ENCODE measurements around the gene TMEM132D.

The TMEM132D gene

DNA sequence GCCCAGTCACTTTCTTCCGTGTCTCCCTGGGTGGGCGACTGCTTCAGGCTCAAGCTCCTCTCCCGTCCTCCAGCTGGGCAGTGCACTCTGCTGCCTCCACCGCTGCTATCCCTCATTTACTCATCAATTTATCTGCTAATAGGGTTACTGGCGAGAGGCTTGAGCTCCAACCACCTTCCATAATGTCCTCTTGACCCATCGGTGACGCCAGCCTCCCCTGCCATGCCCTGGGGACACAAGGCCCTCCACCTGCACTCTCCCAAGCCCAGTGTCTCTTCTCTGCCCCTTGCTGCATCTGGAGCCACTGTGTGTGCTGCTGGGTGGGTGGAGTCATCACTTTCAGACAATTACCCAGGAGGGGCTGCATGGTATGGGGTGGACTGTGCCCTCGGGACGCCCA is 78.5 kb downstream of the TMEM132D start:
- DNase-seq: no peak

DNA sequence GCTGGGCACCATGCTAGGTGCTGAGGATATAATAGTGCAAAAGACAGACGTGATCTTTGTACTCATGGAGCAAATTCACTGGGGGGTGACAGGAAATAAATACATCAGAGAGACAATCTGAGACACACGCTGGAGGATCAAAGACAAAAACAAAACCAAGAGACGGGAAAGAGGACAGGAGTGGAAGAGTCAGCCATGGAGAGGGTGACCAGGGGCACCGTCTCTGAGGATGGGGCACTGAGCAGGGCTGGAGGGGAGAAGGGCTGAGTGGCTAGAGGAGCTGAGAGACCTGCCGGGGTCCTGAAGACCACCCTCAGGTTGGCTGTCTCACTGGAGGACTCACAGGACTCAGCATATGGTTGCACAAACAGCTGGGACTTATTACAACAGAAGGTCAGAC is 81.9 kb downstream of the TMEM132D start:
- DNase-seq: no peak

DNA sequence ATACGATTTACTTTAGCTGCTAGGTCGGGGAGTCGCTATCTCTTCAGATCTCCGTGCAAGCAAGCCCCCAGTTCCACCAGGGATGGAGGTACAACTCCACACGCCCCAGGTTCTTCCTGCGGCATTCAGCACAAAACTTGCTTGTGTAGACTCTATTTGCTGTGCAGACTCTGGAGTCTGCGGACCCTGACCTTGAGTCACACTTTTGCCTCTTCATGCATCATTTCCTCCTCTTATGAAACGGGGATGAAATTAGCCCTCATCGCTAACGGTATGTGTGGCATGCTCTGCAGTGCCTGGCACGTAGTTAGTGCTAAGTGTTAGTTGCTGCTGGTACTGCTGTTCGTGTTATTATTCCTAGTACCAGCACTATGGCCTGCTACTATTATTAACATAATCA is 84.4 kb downstream of the TMEM132D start:
- DNase-seq: no peak

DNA sequence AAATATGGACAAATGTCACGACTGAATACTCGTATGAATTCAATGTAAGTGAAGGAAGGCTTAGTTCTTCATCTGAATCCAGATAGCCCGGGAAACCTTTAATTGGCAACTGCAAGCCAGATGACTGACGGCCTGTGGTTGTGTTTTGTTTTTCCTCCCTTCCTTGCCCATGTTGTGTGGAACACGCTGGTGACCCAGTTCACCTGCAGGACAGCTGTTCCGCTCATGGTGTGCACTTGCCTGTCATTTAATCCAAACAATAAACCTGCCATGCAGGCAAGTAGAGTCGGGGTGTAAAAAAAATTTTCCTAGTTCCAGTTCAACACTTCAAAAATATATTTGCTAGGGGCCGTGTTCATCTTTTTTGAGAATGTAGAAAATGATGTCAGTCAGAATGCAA is 88.0 kb downstream of the TMEM132D start:
- no peak for DNase-seq

DNA sequence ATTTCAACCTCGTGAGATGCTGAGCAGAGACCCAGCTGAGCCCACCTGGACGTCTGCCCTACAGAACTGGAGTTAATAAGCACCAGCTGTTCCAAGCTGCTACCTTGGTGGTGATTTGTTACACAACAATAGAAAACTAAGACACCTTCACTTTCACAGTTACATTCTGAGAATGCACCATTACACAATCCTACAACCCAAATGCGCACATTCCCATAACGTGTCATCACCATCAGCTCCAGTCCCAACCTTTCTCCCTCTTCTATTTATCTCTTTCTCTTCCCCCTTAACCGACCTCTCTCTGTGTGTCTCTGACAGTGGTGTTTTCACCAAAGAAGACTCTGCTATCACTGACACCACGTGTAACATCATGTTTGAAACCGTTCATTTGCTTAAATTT is 91.9 kb downstream of the TMEM132D start:
- DNase-seq: no peak

DNA sequence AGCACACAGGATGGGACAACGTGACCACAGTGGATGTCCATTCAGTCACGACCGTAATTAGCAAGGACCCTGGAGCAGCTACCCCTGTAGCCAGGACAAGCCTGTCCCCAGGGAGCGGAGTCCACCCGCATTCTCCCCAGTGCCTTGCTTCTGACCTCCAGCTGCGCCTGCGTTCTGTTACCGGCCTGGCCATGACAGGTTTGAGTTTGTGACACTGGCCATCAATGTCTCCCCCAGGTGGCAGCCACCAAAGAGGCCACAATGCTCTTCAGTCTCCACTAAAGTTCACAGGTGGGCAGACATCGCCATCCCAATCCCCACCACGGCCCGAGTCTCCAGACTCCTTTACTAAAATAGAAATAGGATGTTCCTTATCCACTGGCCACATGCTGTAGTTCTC is 96.7 kb downstream of the TMEM132D start:
- DNase-seq: no peak

DNA sequence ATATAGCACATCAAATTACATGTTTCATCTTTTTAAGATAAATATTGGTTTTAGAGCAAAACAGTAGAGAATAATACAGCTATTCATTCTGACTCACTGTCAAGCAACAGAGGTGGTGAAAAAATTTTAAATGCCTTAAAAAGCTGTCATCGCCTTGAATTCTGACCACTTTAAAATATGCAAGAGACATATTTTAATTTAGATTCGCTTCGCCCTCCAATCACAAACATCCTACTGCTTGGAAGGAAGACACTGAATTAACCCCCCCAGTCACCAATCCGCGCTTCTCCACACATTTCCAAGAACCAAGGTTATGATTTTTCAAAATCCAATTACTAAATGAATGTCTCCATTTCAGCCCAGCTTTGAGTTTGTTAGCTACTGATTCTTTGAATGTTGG is 112.4 kb downstream of the TMEM132D start:
- DNase-seq: no peak

DNA sequence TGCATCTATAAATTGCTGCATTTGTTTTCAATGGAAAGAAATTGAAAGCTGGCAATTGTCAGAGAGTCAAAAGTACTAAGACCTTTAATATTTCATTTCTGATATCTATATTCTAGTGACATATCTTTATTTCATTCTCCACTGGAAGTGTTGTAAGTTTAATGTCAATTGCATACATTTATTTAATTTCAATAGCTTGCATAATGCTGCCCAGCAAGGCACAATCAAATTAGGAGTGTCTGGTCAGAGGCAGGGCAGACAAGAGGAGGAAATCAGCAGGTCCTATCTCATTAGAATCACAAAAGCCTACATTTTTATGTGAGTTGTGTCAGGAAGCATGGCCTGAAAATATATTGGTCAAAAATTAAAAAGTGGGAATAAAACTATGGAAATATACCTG is 112.9 kb downstream of the TMEM132D start:
- DNase-seq: no peak

DNA sequence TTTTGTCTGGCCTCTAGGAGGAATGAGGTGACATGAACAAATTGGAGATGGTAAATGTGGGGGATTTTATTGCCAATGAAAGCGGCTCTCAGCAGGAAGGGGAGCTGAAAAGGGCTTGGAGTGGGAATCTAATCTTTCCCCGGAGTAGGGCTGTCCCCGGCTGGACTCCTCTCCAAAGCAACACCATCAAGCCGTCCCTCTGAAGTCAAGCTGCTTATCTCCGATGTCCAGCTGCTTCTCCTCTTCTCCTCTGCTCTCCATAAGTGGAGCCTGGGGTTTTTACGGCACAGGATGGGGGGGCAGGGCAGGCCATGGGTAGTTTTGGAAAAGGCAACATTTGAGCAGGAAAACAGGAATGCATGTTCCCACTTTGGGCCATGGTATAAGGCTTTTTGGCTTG is 113.5 kb downstream of the TMEM132D start:
- DNase-seq: no peak

DNA sequence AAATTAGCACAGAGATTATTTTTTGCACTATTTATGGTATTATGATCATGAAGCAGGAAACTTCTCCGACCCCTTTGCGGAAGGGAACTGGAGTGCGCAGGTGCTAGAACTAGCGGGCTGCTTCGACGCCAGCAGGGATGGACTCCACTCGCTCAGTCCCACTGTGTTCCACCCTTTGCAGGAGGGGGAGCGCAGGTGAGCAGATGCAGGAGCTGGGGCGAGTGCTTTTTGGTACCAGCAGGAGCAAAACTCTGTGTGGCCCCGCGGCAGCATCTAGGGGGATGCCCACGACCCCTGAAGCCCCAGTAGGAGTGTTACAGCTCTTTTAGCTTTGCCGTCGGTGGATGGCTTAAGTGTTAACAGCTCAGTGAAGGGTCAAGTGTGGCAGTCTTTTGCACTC is 113.9 kb downstream of the TMEM132D start:
- DNase-seq: no peak

DNA sequence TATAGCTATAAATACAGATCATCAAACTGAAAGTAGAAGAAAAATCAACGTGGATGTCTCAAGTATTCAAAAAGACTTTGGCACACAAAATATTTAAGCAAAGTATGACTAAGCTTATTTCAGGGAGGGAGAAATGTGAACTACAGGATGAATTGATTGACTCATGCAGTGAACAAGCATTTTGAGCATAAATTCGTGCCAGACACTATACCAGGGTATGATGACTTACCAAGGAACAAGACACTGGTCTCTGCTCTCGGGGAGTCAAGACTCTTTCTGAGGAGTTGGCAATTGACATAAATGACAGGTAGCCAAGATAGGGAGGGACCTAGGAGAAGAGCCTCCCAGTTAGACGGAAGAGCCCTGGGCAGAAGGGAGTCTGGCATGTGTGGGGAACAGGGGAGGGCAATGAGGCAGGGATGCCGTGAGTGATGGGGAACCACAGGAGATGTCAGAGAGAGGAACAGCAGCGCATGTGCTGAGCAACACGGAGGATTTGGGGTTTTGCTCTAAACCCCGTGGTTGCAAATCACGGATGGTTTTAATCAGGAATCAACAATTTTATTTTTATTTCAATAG is 115.2 kb downstream of the TMEM132D start:
- no peak for DNase-seq

DNA sequence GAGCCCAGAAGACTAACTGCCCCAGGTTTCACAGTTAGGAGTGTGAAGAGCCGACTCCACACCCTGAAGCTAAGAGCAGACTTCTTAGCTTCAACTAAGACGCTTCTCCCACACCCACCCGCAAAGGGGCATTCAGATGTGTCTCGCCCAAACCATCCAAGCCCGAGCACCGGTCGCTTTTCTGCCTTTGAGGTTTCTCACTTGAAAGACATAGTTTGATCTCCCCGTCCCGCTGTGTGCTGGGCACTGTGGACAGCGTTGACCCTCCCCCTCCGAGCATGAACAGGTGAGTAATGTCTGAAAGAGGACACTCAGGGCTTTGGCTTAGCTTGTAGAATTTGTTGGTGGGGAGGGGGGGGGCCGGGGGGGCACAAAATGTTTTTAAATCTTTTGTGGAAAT is 123.8 kb downstream of the TMEM132D start:
- no peak for DNase-seq

DNA sequence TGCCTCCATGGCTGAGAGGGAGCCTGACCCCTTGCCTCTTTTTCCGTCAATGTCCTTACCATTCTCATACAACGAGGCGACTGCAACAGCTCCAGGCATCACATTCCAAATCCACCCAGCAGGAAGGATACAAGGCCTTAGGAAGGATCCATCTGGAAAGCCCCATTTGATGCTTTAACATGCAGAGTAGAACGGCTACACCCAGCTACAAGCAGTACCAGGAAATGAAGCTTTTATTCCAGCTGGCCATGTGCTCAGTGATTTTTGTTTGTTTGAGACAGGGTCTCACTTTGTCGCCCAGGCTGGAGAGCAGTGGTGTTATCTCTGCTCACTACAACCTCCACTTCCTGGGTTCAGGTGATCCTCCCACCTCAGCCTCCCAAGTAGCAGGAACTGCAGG is 124.8 kb downstream of the TMEM132D start:
- no peak for DNase-seq

DNA sequence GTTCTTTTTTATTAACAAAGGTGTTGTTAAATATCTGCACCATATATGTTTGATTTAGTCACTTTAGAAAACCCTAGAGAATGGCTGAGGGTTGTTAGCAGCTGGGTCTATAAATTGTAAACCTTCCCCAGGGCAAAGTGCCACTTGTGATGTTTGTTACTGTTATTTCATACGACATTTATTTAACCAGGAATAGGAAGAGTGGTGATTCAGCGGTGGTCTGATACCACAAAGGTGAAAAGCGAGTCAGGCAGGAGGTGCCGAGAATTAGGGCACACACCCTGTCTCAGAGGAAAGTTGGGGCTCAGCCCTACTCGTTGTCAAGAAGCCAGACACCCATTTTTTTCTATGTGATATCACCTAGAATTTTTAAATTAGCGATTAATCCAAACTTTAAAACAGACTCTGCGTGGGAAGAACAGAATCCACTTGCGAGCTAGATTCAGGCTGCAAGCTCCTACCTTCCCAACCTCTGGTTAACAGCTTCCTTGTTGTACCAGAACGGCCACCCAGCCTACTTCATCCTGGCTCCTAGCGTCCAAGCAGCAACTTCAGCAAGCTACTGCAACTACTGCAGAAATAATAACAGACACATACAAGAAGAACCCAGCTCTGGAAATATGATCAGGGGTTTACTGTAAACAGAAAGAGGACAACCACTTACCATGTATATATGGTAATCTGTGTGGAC is 126.7 kb downstream of the TMEM132D start:
- no peak for DNase-seq

DNA sequence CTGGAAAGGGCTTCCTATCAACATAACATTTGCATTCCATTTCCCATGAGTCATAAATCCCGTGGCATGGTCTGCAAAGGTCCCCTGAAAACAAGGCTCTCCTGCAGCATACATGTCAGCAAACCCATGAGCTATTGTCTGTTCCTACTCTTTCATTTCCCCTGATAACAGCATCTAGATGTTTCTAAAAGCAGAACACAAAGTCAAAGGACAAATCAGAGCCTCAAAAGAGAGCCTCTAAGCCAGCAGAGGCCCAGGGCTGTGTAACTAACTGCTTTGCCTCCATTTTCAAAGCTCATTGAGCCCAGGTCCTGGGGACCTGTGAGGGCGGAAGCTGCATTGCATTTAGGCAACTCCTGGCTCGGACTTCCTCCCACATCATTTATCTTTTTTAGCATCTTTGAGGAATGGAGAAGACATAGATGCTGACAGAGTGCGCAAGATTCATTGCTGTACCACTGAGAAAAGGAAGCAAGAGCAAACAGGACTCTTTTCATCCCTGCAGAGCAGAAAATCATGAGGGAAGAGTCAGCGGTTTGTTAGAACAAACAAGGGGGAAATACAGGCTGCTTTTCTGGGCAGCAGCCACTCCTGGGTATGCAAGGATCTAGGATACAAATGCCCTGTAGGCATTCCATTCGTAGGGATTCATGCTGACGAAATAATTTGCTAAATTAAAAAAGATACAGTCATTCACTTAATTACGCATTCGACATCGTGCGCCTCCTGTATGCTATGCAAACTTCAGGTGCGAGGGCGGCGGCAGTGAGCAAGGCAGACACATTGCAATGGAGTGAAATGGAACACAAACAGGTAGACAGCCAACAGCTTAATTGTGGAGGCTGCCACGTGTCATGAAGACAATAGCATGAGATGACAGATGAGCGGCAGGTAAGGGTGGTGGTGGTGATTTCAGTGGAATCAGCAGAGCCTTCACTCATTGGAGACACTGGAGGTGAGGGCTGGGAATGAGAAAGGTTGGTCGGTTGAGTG is 131.0 kb downstream of the TMEM132D start:
- DNase-seq: no peak

DNA sequence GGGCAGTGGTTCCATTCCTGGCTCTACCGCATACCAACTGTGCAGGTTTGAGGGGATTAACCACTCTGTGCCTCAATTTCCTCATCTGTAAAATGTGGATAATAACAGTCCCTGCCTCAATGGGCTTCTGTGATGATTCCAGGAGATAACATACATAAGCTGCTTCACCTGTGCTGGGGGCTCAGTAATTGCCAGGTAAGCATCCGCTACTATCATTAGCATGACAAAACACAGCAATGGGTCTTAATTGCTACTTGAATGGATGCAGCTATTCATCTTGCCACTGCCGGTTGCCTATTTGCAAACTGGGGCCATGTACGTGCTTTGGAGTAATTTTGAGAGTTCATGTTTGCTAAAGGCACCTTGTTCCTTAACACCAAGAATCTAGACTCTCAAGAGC is 132.6 kb downstream of the TMEM132D start:
- DNase-seq: no peak

DNA sequence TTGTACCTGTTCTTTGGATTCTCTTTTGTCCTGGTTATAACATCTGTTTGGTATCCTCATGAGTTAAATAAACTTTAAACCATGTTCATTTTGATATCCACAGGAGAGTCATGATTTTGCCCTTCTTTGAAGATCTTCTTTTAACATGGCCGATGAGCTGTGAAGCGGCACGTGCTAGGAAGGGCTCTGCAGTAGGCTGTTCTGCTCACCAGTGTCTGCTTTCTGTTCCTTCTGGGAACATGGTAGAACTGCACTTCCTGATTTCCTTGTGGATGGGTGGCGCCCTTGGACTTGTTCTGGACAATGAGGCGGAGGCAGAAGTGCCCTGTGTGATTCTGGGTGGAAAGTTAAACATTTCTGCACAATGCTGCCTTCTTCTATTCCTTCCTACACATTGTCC is 138.1 kb downstream of the TMEM132D start:
- no peak for DNase-seq

DNA sequence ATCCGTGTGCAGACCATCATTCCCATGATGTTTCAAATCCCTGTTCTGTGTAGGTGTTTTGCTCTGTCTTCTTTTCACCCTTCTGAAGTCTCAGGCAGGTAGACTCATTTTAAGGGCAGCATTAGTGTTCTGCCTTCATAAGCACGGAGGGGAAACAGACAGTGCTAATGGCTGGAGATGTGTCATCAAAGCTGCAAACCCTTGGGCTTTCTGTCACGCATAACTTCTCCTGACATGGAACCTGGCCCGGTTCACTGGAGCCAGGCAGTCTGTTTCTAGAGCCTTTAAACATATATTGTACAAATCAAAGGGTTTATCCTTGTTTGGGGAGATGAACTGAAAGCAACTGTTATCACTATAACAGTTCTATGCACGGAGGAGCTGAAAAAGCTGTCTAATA is 141.4 kb downstream of the TMEM132D start:
- no peak for DNase-seq

DNA sequence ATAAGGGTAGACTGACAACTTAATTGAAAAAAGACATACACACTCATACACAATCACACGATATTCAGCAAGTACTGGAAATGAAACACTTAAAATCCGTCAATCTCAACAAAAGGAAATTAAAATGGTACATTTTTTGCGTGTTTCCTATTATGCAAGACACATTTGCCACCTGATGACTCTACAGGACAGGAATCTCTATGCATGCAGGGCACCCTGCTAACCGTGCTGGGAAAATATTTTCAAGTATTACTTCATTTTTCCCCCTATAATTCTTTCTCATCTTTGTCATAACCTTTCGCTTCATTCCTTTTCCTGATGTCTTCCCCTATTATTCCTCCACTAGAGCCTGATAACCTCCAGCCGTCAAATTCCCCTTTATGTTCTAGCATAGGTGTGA is 150.2 kb downstream of the TMEM132D start:
- DNase-seq: no peak

DNA sequence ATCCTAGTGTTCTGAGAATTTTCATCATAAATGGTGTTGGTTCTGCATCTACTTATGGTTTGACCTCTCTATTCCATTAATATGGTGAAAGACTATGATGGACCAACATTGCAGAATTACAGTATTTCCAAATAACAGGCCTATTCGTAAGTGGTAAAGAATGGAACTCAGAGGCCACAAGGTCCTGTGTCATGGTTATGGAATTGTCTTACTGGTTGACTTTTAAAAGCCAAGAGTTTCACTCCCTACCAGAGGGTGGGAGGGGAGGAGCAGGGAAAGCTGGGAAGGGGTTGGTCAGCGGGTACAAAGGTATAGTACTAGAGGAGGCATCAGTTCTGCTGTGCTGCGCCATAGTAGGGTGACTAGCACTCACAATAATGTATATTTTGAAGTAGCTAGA is 153.4 kb downstream of the TMEM132D start:
- no peak for DNase-seq

DNA sequence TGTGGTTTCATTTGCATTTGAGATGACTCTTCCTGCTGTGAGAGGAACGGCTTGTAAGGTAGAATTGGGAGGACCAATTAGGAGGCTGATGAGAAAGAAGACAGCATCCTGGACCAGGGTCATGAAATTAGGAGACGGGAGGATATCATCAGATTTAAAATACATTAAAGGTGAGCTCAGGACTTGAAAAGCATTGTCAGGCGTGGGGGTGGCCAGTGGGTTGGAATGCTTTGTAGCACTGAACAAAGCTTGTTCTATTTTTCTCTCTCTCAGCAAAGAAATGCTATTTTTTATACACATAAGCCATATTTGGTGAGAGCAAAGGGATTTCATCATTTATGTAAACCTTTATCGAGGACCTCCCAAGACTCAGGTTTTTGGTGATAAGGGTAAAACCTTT is 157.5 kb downstream of the TMEM132D start:
- DNase-seq: no peak

DNA sequence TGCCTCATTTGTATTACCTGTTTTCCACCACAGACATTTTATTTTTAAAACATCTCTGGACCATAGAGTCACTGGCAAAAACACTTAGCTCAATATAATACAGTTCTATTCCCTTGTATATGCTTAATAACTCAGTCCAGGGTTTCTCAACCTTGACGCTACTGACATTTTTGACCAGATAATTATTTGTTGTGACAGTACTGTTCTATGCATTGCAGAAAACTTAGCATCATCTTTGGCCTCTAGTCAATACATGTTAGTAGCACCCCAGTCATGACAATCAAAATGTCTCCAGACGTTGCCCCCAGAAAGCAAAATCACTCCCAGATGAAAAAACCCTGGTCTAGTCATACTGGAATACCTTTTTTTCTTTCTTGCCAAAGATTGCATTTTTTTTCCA is 174.7 kb downstream of the TMEM132D start:
- no peak for DNase-seq

DNA sequence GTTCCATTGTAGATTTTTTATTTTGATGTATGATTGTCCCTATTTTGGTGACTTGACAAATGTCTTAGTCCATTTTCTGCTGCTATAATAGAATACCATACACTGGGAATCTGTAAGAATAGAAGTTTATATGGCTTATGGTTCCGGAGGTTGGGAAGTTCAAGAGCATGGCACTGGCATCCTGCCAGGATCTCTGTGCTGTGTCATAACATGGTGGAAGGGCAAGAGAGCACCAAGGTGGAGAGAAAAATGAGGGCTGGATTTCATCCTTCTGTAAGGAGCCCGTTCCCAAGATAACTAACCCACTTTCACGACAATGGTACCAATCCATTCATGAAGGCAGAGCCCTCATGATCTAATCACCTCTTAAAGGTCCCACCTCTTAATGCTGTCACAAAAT is 176.7 kb downstream of the TMEM132D start:
- no peak for DNase-seq

DNA sequence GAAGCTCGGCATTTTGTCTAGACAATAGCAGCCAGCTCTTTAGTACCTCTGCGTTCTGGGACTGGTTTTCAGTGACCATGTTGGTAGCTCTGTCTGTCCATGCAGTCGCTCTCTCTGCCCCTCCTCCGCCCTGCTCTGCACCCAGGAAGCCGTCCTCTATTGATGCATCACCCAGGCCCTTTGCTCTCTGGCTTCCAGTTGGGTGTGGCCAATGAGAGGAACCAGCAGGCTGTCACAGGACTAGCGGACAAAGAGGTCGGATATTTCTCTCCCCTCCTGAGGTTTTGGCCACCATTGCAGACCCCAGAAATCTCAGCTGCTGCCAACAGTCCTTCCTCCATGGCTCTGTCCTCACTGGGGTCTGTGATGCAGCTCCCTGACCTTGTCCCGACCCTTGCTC is 180.6 kb downstream of the TMEM132D start:
- no peak for DNase-seq
